IMR-90 (cell line): Measurements from ENCODE around the gene SRPK3. TPM values are rescaled to one million over a fixed set of nuclear protein-coding genes. Genes with fewer than 3 reads are reported as not detected.

Source experiments
- ATAC-seq: fragments of 200-7000 bp; cut with Tn5 transposase; 2 replicates; pipeline ENCODE4 v1.9.1; 2020; ENCODE audit warnings: low read depth, mild to moderate bottlenecking, moderate library complexity
- BruUV-seq: library from RNA; stranded (reverse); fragments of 400-500 nt; replicated peaks from 2 replicates; lab custom pipeline; 2021; lab: Mats Ljungman, UMichigan
- CTCF ChIA-PET: fragments of 300-600 bp; formaldehyde crosslinking; extraction: SDS; loops from one replicate; lab custom pipeline; 2021; ENCODE audit warnings: antibody characterized with exemption; lab: Yijun Ruan, JAX
- POLR2A ChIA-PET: fragments of 300-600 bp; sonication (Branson Sonifier 250); formaldehyde crosslinking; loops from one replicate; lab custom pipeline; 2022; ENCODE audit warnings: antibody characterized with exemption; ENCODE audit not compliant: unreplicated experiment; lab: Charles Lee
- DNase-seq: peaks from one replicate; pipeline ENCODE4 v3.0.0; 2013
- H2AFZ ChIP-seq: replicated peaks from 2 replicates; pipeline ENCODE3; 2013; ENCODE audit warnings: low read length, mild to moderate bottlenecking; ENCODE audit not compliant: poor library complexity
- H2AK5ac ChIP-seq: 2 replicates; pipeline ENCODE4 v1.6.1; 2013; ENCODE audit warnings: low read depth, low read length, inconsistent platforms
- H2AK9ac ChIP-seq: replicated peaks from 2 replicates; pipeline ENCODE3; 2013; ENCODE audit warnings: mild to moderate bottlenecking, low read depth, low read length, moderate library complexity; ENCODE audit not compliant: poor library complexity
- H2BK120ac ChIP-seq: 2 replicates; pipeline ENCODE4 v1.6.1; 2013; ENCODE audit warnings: low read depth, low read length, inconsistent platforms
- H2BK15ac ChIP-seq: 3 replicates; pipeline ENCODE4 v1.6.1; 2013; ENCODE audit warnings: low read depth, low read length, inconsistent platforms
- H2BK20ac ChIP-seq: 2 replicates; pipeline ENCODE4 v1.6.1; 2013; ENCODE audit warnings: low read depth, mild to moderate bottlenecking, inconsistent platforms, low read length, moderate library complexity
- H2BK5ac ChIP-seq: 2 replicates; pipeline ENCODE4 v1.6.1; 2013; ENCODE audit warnings: mild to moderate bottlenecking, low read depth, low read length, inconsistent platforms; ENCODE audit not compliant: poor library complexity, severe bottlenecking
- H3K14ac ChIP-seq: replicated peaks from 2 replicates; pipeline ENCODE4 v1.6.1; 2013; ENCODE audit warnings: low read depth, low read length, inconsistent platforms
- H3K18ac ChIP-seq: 2 replicates; pipeline ENCODE4 v1.6.1; 2013; ENCODE audit warnings: low read depth, low read length, control low read depth
- H3K23ac ChIP-seq: 2 replicates; pipeline ENCODE4 v1.6.1; 2013; ENCODE audit warnings: low read depth, low read length, inconsistent platforms
- H3K27ac ChIP-seq: 2 replicates; pipeline ENCODE4 v1.5.1; 2013; ENCODE audit warnings: mild to moderate bottlenecking, control low read depth, low read length; ENCODE audit not compliant: insufficient read depth
- H3K27me3 ChIP-seq: 2 replicates; pipeline ENCODE4 v1.6.1; 2013; ENCODE audit warnings: low read length; ENCODE audit not compliant: control insufficient read depth, insufficient read depth
- H3K36me3 ChIP-seq: 2 replicates; pipeline ENCODE4 v1.6.1; 2013; ENCODE audit warnings: low read length, mixed read lengths; ENCODE audit not compliant: control insufficient read depth, insufficient read depth
- H3K4ac ChIP-seq: 2 replicates; pipeline ENCODE4 v1.6.1; 2013; ENCODE audit warnings: low read depth, low read length, inconsistent platforms
- H3K4me1 ChIP-seq: 2 replicates; pipeline ENCODE4 v1.6.1; 2013; ENCODE audit warnings: low read length, mixed read lengths; ENCODE audit not compliant: control insufficient read depth, insufficient read depth
- H3K4me2 ChIP-seq: 2 replicates; pipeline ENCODE4 v1.6.1; 2013; ENCODE audit warnings: low read depth, mild to moderate bottlenecking, control low read depth, low read length, moderate library complexity
- H3K4me3 ChIP-seq: 2 replicates; pipeline ENCODE4 v1.5.1; 2013; ENCODE audit warnings: low read depth, mild to moderate bottlenecking, control low read depth, low read length, moderate library complexity; ENCODE audit not compliant: insufficient read depth
- H3K56ac ChIP-seq: 2 replicates; pipeline ENCODE4 v1.6.1; 2013; ENCODE audit warnings: low read length, inconsistent platforms; ENCODE audit not compliant: insufficient read depth; ENCODE audit errors: extremely low read depth
- H3K79me1 ChIP-seq, 2 experiments: 2 replicates each; pipeline ENCODE4 v1.6.1; 2013; ENCODE audit warnings: low read length in 2 of 2, inconsistent platforms in 1 of 2, low read depth in 1 of 2
- H3K9ac ChIP-seq: 2 replicates; pipeline ENCODE4 v1.6.1; 2013; ENCODE audit warnings: low read depth, low read length, control low read depth
- H3K9me1 ChIP-seq: 2 replicates; pipeline ENCODE4 v1.6.1; 2013; ENCODE audit warnings: low read length, inconsistent platforms; ENCODE audit not compliant: insufficient read depth
- H3K9me3 ChIP-seq: 2 replicates; pipeline ENCODE4 v1.6.1; 2013; ENCODE audit warnings: low read length; ENCODE audit not compliant: control insufficient read depth, insufficient read depth
- H4K20me1 ChIP-seq: 2 replicates; pipeline ENCODE4 v1.6.1; 2013; ENCODE audit warnings: low read length, inconsistent platforms; ENCODE audit not compliant: insufficient read depth
- H4K5ac ChIP-seq: 2 replicates; pipeline ENCODE4 v1.6.1; 2013; ENCODE audit warnings: mild to moderate bottlenecking, low read depth, low read length, control low read depth
- H4K8ac ChIP-seq, 2 experiments: 2 replicates each; pipeline ENCODE4 v1.6.1; 2013; ENCODE audit warnings: low read depth in 2 of 2, low read length in 2 of 2, control low read depth in 1 of 2, inconsistent platforms in 1 of 2
- H4K91ac ChIP-seq: 2 replicates; pipeline ENCODE4 v1.6.1; 2013; ENCODE audit warnings: low read depth, low read length, inconsistent platforms; ENCODE audit not compliant: insufficient read depth
- BHLHE40 ChIP-seq: fragments of 150-350 bp; IDR thresholded peaks from 2 replicates; pipeline ENCODE4 v1.6.1; 2016; ENCODE audit warnings: mild to moderate bottlenecking, low read depth, low read length
- MAFK ChIP-seq: IDR thresholded peaks from 2 replicates; pipeline ENCODE4 v1.6.1; 2012; ENCODE audit warnings: low read depth, low read length, improper control_type of control experiment
- RCOR1 ChIP-seq: IDR thresholded peaks from 2 replicates; pipeline ENCODE4 v1.6.1; 2012; ENCODE audit warnings: mild to moderate bottlenecking, low read length, improper control_type of control experiment; ENCODE audit not compliant: insufficient replicate concordance
- USF2 ChIP-seq: fragments of 150-350 bp; IDR thresholded peaks from 2 replicates; pipeline ENCODE4 v1.6.1; 2017; ENCODE audit warnings: mild to moderate bottlenecking, antibody characterized with exemption, low read length, low read depth
- WGBS, 2 experiments: methylation state at CpG; one replicate each; pipeline versions ENCODE4 v1.1.5 to v1.1.7; 2013; ENCODE audit warnings: missing lambda C conversion rate in 2 of 2; ENCODE audit not compliant: insufficient read length in 1 of 2; ENCODE audit errors: extremely low coverage in 2 of 2; 5-methylcytosine and 5-hydroxymethylcytosine counted together
- dilution Hi-C: fragments of 300-500 bp; cut with HindIII; formaldehyde crosslinking; loops from one replicate; pipeline ENCODE4 v1.14.3; 2018; ENCODE audit warnings: low sequenced_read_pairs; ENCODE audit not compliant: unreplicated experiment
- in situ Hi-C: fragments of 300-500 bp; cut with MboI; formaldehyde crosslinking; loops from 3 replicates; pipeline ENCODE4 v1.14.3; 2019; ENCODE audit warnings: low sequenced_read_pairs, inconsistent platforms, mixed read lengths
- intact Hi-C: fragments of 100-400 bp; cut with micrococcal nuclease; formaldehyde crosslinking; loops from 2 replicates; pipeline ENCODE4 v1.10.0; 2022
- polyA plus RNA-seq, 3 experiments: library from polyadenylated mRNA; depleted of rRNA; stranded (reverse); fragments of >200 nt; gene quantifications; 2 replicates each; pipeline ENCODE4 v1.2.3, GENCODE V29; 2012; ENCODE audit warnings: low replicate concordance in 1 of 3
- total RNA-seq: library from RNA; depleted of rRNA; stranded (reverse); fragments of >200 nt; gene quantifications from 2 replicates; pipeline ENCODE4 v1.2.3, GENCODE V29; 2012

Gene SRPK3
- total and polyA plus RNA-seq, 2 of the 4 experiments (the other 2 are of a cell fraction), result 0.36 to 0.70 TPM

DNA sequence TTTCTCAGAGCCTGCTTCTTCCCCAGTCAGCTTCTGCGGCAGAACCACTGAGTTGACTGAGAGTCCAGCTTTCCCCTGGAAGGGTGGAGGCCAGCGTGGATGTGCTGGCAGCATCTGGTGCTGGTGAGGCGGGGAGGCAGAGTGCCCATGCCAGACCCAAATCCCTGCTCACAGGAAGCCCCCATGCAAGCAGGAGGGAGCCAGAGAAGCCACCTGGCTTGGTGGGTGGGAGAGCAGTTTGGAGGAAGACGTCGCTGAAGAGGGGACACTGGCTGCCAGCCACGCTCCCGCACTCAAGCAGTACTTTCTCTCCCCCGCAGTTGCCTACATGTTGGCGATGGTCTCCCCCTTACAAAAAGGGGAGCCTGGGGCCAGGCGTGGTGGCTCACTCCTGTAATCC is 43.5 kb downstream of the SRPK3 start:
- BruUV-seq, result no TSS peak
- no peak for DNase-seq
- no CpG with 5 or more reads among the region's 10 CpGs for WGBS, 2 experiments

More for the DNA sequence above, 43.5 kb downstream of the SRPK3 start:
- Histone ChIP-seq H3K56ac (no peak overlapping the region), H3K79me1 (no peaks in the 10 kb centered on the region), H3K23ac (no peak overlapping the region), H3K4me3 (no peak overlapping the region), H3K9ac (no peak overlapping the region), H2BK120ac (no peak overlapping the region), H2AFZ (no peak overlapping the region), H3K4me1 (no peaks in the 10 kb centered on the region), H4K5ac (no peak overlapping the region), H3K14ac (no peak overlapping the region), H3K27ac (no peak overlapping the region), H3K18ac (no peak overlapping the region), H2AK9ac (no peak overlapping the region), H4K20me1 (no peaks in the 10 kb centered on the region; the same call in 1 of the 2 replicates), H4K8ac (no peak overlapping the region), H2BK5ac (no peak overlapping the region), H3K36me3 (no peaks in the 10 kb centered on the region), H2AK5ac (no peak overlapping the region), H3K4ac (no peak overlapping the region), H2BK15ac (no peak overlapping the region), H3K9me1 (no peaks in the 10 kb centered on the region), H3K4me2 (no peak overlapping the region), H3K27me3 (peaks cover 36% of the 10 kb centered on the region), H4K91ac (no peak overlapping the region), H2BK20ac (no peak overlapping the region), H3K9me3 (peaks cover 10% of the 10 kb centered on the region; the same call in 1 of the 2 replicates)
- no peak for ATAC-seq
- ChIA-PET CTCF (no interaction called here), POLR2A (no interaction called here)
- intact Hi-C loops, result no loop called here
- dilution Hi-C loops, result no loop called here
- in situ Hi-C loops, result no loop called here
- TF ChIP-seq USF2 (no peak), RCOR1 (no peak), BHLHE40 (no peak), MAFK (no peak)
